H9 (cell line): ENCODE results near the gene CDH23. TPM values are rescaled to one million over a fixed set of nuclear protein-coding genes. Genes with fewer than 3 reads are reported as not detected.

Source experiments
- DNase-seq: peaks from one replicate; pipeline ENCODE4 v3.0.0-alpha.2; 2017
- H2AFZ ChIP-seq: one replicate; pipeline ENCODE4 v1.6.1; 2013; ENCODE audit warnings: mild to moderate bottlenecking, low read length, control low read depth, moderate library complexity
- H2AK5ac ChIP-seq: 2 replicates; pipeline ENCODE4 v1.6.1; 2013; ENCODE audit warnings: low read length, control low read depth, mixed read lengths; ENCODE audit not compliant: insufficient read length
- H2BK120ac ChIP-seq: one replicate; pipeline ENCODE4 v1.6.1; 2013; ENCODE audit warnings: low read depth, mild to moderate bottlenecking, low read length, control low read depth, inconsistent platforms; ENCODE audit not compliant: poor library complexity, severe bottlenecking
- H2BK12ac ChIP-seq: 2 replicates; pipeline ENCODE4 v1.6.1; 2013; ENCODE audit warnings: low read length, control low read depth, mixed read lengths, low read depth; ENCODE audit not compliant: insufficient read length
- H2BK15ac ChIP-seq: 2 replicates; pipeline ENCODE4 v1.6.1; 2013; ENCODE audit warnings: low read depth, low read length, control low read depth
- H2BK20ac ChIP-seq: one replicate; pipeline ENCODE4 v1.6.1; 2013; ENCODE audit warnings: low read depth, mild to moderate bottlenecking, low read length, control low read depth, inconsistent platforms; ENCODE audit not compliant: poor library complexity, severe bottlenecking
- H2BK5ac ChIP-seq: 2 replicates; pipeline ENCODE4 v1.6.1; 2013; ENCODE audit warnings: low read length, control low read depth, mixed read lengths; ENCODE audit not compliant: insufficient read length
- H3K14ac ChIP-seq: 2 replicates; pipeline ENCODE4 v1.6.1; 2013; ENCODE audit warnings: low read length, control low read depth; ENCODE audit not compliant: insufficient read depth
- H3K18ac ChIP-seq: 2 replicates; pipeline ENCODE4 v1.6.1; 2013; ENCODE audit warnings: low read depth, mild to moderate bottlenecking, mixed read lengths, low read length, control low read depth; ENCODE audit not compliant: insufficient read length
- H3K23ac ChIP-seq: 2 replicates; pipeline ENCODE4 v1.6.1; 2013; ENCODE audit warnings: low read length, control low read depth, mixed read lengths, low read depth; ENCODE audit not compliant: insufficient read length
- H3K23me2 ChIP-seq: 2 replicates; pipeline ENCODE4 v1.6.1; 2013; ENCODE audit warnings: low read depth, mild to moderate bottlenecking, mixed read lengths, low read length, control low read depth; ENCODE audit not compliant: insufficient read length, poor library complexity, severe bottlenecking
- H3K27ac ChIP-seq: 2 replicates; pipeline ENCODE4 v1.5.1; 2013; ENCODE audit warnings: low read length, control low read depth, mixed read lengths, low read depth; ENCODE audit not compliant: insufficient read length
- H3K27me3 ChIP-seq: 2 replicates; pipeline ENCODE4 v1.6.1; 2013; ENCODE audit warnings: low read length, control low read depth, inconsistent platforms; ENCODE audit not compliant: insufficient read depth
- H3K4ac ChIP-seq: 2 replicates; pipeline ENCODE4 v1.6.1; 2013; ENCODE audit warnings: low read depth, mild to moderate bottlenecking, control low read depth, inconsistent platforms, low read length, moderate library complexity
- H3K4me1 ChIP-seq: 2 replicates; pipeline ENCODE4 v1.6.1; 2013; ENCODE audit warnings: low read length, control low read depth, inconsistent platforms; ENCODE audit not compliant: insufficient read depth
- H3K4me2 ChIP-seq: 2 replicates; pipeline ENCODE4 v1.6.1; 2013; ENCODE audit warnings: low read length, control low read depth, mixed read lengths; ENCODE audit not compliant: insufficient read length, insufficient read depth
- H3K56ac ChIP-seq: 2 replicates; pipeline ENCODE4 v1.6.1; 2013; ENCODE audit warnings: low read depth, mild to moderate bottlenecking, mixed read lengths, low read length, control low read depth; ENCODE audit not compliant: insufficient read length
- H3K79me1 ChIP-seq: 2 replicates; pipeline ENCODE4 v1.6.1; 2013; ENCODE audit warnings: low read depth, mild to moderate bottlenecking, moderate library complexity, low read length, control low read depth, inconsistent platforms; ENCODE audit not compliant: insufficient read depth, poor library complexity, severe bottlenecking
- H3K79me2 ChIP-seq: 2 replicates; pipeline ENCODE4 v1.6.1; 2013; ENCODE audit warnings: low read length, control low read depth, inconsistent platforms; ENCODE audit not compliant: insufficient read depth
- H3K9ac ChIP-seq: 2 replicates; pipeline ENCODE4 v1.6.1; 2013; ENCODE audit warnings: low read length, control low read depth, mixed read lengths; ENCODE audit not compliant: insufficient read length; ENCODE audit errors: extremely low read depth
- H3K9me3 ChIP-seq: one replicate; pipeline ENCODE4 v1.6.1; 2013; ENCODE audit warnings: low read depth, low read length, inconsistent platforms; ENCODE audit not compliant: control insufficient read depth
- H3T11ph ChIP-seq: one replicate; pipeline ENCODE4 v1.6.1; 2013; ENCODE audit warnings: mild to moderate bottlenecking, low read length, control low read depth, inconsistent platforms
- H4K20me1 ChIP-seq: one replicate; pipeline ENCODE4 v1.6.1; 2013; ENCODE audit not compliant: control insufficient read depth, insufficient read length, insufficient read depth
- H4K5ac ChIP-seq: 2 replicates; pipeline ENCODE4 v1.6.1; 2013; ENCODE audit warnings: low read depth, mild to moderate bottlenecking, mixed read lengths, low read length, control low read depth; ENCODE audit not compliant: insufficient read length
- H4K8ac ChIP-seq: replicated peaks from 2 replicates; pipeline ENCODE4 v1.6.1; 2013; ENCODE audit warnings: low read length, control low read depth, mixed read lengths, low read depth; ENCODE audit not compliant: insufficient read length
- H4K91ac ChIP-seq: 2 replicates; pipeline ENCODE4 v1.6.1; 2013; ENCODE audit warnings: low read depth, mild to moderate bottlenecking, moderate library complexity, mixed read lengths, low read length, control low read depth; ENCODE audit not compliant: insufficient read length
- H3K27ac Mint-ChIP-seq, 3 experiments: 2 replicates in 2 of 3; 3 replicates in 1 of 3; pipeline ENCODE4 v1.8.0; 2020 to 2021; ENCODE audit warnings: mixed read lengths in 3 of 3, mild to moderate bottlenecking in 1 of 3, moderate library complexity in 1 of 3
- H3K27me3 Mint-ChIP-seq: 2 replicates; pipeline ENCODE4 v1.8.0; 2021; ENCODE audit warnings: low read depth, mild to moderate bottlenecking, moderate library complexity, mixed read lengths
- H3K36me3 Mint-ChIP-seq, 3 experiments: 2 replicates in 2 of 3; 3 replicates in 1 of 3; pipeline ENCODE4 v1.8.0; 2020 to 2021; ENCODE audit warnings: low read depth in 3 of 3, mixed read lengths in 3 of 3; ENCODE audit not compliant: insufficient read depth in 1 of 3
- H3K4me1 Mint-ChIP-seq, 2 experiments: 2 replicates each; pipeline ENCODE4 v1.8.0; 2020; ENCODE audit warnings: mixed read lengths in 2 of 2
- H3K4me3 Mint-ChIP-seq, 2 experiments: 2 replicates in 1 of 2; 3 replicates in 1 of 2; pipeline ENCODE4 v1.8.0; 2020 to 2021; ENCODE audit warnings: mild to moderate bottlenecking in 2 of 2, mixed read lengths in 2 of 2, moderate library complexity in 1 of 2
- H3K9me3 Mint-ChIP-seq, 2 experiments: 2 replicates in 1 of 2; 3 replicates in 1 of 2; pipeline ENCODE4 v1.8.0; 2020; ENCODE audit warnings: mild to moderate bottlenecking in 2 of 2, mixed read lengths in 2 of 2, moderate library complexity in 1 of 2
- CTCF ChIP-seq: fragments of 200-600 bp; sonication (generic); conservative IDR thresholded peaks from 3 replicates; pipeline ENCODE4 v1.8.0; 2021; ENCODE audit warnings: antibody characterized with exemption, mild to moderate bottlenecking
- whole genome bisulfite sequencing: extraction: QIAGEN DNeasy Blood & Tissue Kit; methylation state at CpG from one replicate; pipeline ENCODE4 v1.1.7; 2013; ENCODE audit warnings: missing lambda C conversion rate, low lambda C conversion rate, mixed read lengths; ENCODE audit not compliant: insufficient read length; ENCODE audit errors: extremely low coverage; 5-methylcytosine and 5-hydroxymethylcytosine counted together
- total RNA-seq: library from RNA; stranded (reverse); gene quantifications from 2 replicates; pipeline ENCODE4 v1.2.1, GENCODE V29; 2021

CDH23 gene
- total RNA-seq, 1 experiment from 2014 or later: 2.1 TPM

GRCh38 chr10:71374481-71375233 lies 22.1 kb upstream of the CDH23 start:
- no peak overlapping the region for H3K14ac ChIP-seq
- no peaks in the 10 kb centered on the region for H3K9me3 Mint-ChIP-seq
- no peak overlapping the region for H3K23ac ChIP-seq
- H3K79me1 ChIP-seq: no peaks in the 10 kb centered on the region
- H3K27ac ChIP-seq: no peak overlapping the region
- H4K8ac ChIP-seq: no peak overlapping the region
- H3K4me1 ChIP-seq: no peaks in the 10 kb centered on the region
- peaks cover 22% of the 10 kb centered on the region for H3K27me3 Mint-ChIP-seq
- no peak overlapping the region for H2BK5ac ChIP-seq
- H3K36me3 Mint-ChIP-seq: no peaks in the 10 kb centered on the region
- H4K5ac ChIP-seq: no peak overlapping the region
- H3K4ac ChIP-seq: no peak overlapping the region
- H3K9me3 ChIP-seq: no peaks in the 10 kb centered on the region
- no peak overlapping the region for H2AFZ ChIP-seq
- H2BK120ac ChIP-seq: no peak overlapping the region
- no peaks in the 10 kb centered on the region for H3K23me2 ChIP-seq
- TF ChIP-seq CTCF: no peak
- H3K4me2 ChIP-seq: no peak overlapping the region
- H2AK5ac ChIP-seq: no peak overlapping the region
- no peak for DNase-seq
- no peaks in the 10 kb centered on the region for H4K20me1 ChIP-seq
- no peak overlapping the region for H2BK20ac ChIP-seq
- H3K4me1 Mint-ChIP-seq: peaks cover 4 to 5% of the 10 kb centered on the region in 2 experiments
- no peak overlapping the region for H3K27ac Mint-ChIP-seq
- no peak overlapping the region for H2BK12ac ChIP-seq
- H3K27me3 ChIP-seq: no peaks in the 10 kb centered on the region
- H3K9ac ChIP-seq: no peak overlapping the region
- no peak overlapping the region for H3T11ph ChIP-seq
- no peak overlapping the region for H3K56ac ChIP-seq
- no peak overlapping the region for H3K18ac ChIP-seq
- H4K91ac ChIP-seq: no peak overlapping the region
- H2BK15ac ChIP-seq: no peak overlapping the region
- no peak overlapping the region for H3K4me3 Mint-ChIP-seq
- H3K79me2 ChIP-seq: no peaks in the 10 kb centered on the region
- no CpG with 5 or more reads among the region's 11 CpGs for WGBS
